K562 (cell line): Measurements from ENCODE around the gene HRAS. TPM values are rescaled to one million over a fixed set of nuclear protein-coding genes. Genes with fewer than 3 reads are reported as not detected.

Experiments used
- AFF1 ChIP-seq, 2 experiments: fragments of 450-650 bp; IDR thresholded peaks; 2 replicates each; pipeline ENCODE4 v1.6.1; 2018; ENCODE audit warnings: mild to moderate bottlenecking in 2 of 2, low read depth in 1 of 2; ENCODE audit not compliant: partially characterized antibody in 2 of 2
- ARNT ChIP-seq, 2 experiments: fragments of 450-650 bp; IDR thresholded peaks; 2 replicates each; pipeline ENCODE4 v1.6.1; 2016; ENCODE audit warnings: mild to moderate bottlenecking in 1 of 2
- CBX8 ChIP-seq: fragments of 200-600 bp; sonication (generic); IDR thresholded peaks from 2 replicates; pipeline ENCODE4 v1.6.1; 2012; ENCODE audit warnings: borderline replicate concordance, mixed run types, low read depth, mild to moderate bottlenecking, moderate library complexity, mixed read lengths, low read length, control low read depth, inconsistent platforms; ENCODE audit not compliant: poor library complexity, severe bottlenecking; ENCODE audit errors: extremely low read depth
- E2F3 ChIP-seq: fragments of 250-450 bp; sonication (Bioruptor Pico); IDR thresholded peaks from 2 replicates; pipeline ENCODE4 v1.4.0; 2020; ENCODE audit warnings: mild to moderate bottlenecking
- FOS ChIP-seq: IDR thresholded peaks from 3 replicates; pipeline ENCODE4 v1.6.1; 2011; ENCODE audit not compliant: insufficient read length; ENCODE audit errors: extremely low read depth
- GATA2 ChIP-seq: sonication (generic); formaldehyde crosslinking; IDR thresholded peaks from 2 replicates; pipeline ENCODE4 v1.4.0; 2020; ENCODE audit warnings: mild to moderate bottlenecking, missing genetic modification reagents
- KAT2B ChIP-seq: IDR thresholded peaks from one replicate; pipeline ENCODE4 v1.6.1; 2012; ENCODE audit warnings: low read depth, mild to moderate bottlenecking, control low read depth, inconsistent platforms, low read length, moderate library complexity
- LEF1 ChIP-seq: fragments of 450-650 bp; IDR thresholded peaks from 2 replicates; pipeline ENCODE4 v1.6.1; 2016; ENCODE audit warnings: mild to moderate bottlenecking
- MAFF ChIP-seq: IDR thresholded peaks from 2 replicates; pipeline ENCODE4 v1.6.1; 2012; ENCODE audit warnings: low read length, improper control_type of control experiment
- PCBP1 ChIP-seq: fragments of 200-400 bp; formaldehyde crosslinking; IDR thresholded peaks from 2 replicates; pipeline ENCODE4 v1.6.1; 2018; ENCODE audit warnings: mild to moderate bottlenecking, low read depth, low read length; ENCODE audit not compliant: poor library complexity, severe bottlenecking
- RERE ChIP-seq: sonication (generic); formaldehyde crosslinking; IDR thresholded peaks from 2 replicates; pipeline ENCODE4 v1.8.0; 2023; ENCODE audit warnings: missing genetic modification reagents, mild to moderate bottlenecking, borderline replicate concordance
- SNRNP70 ChIP-seq: fragments of 200-400 bp; formaldehyde crosslinking; optimal IDR thresholded peaks from 2 replicates; pipeline ENCODE3; 2017; ENCODE audit warnings: low read depth, low read length
- TCF15 ChIP-seq: fragments of 250-450 bp; sonication (Bioruptor Pico); IDR thresholded peaks from 2 replicates; pipeline ENCODE4 v1.8.0; 2022; ENCODE audit warnings: moderate library complexity, mild to moderate bottlenecking, inconsistent platforms
- ZBED1 ChIP-seq: IDR thresholded peaks from 2 replicates; pipeline ENCODE4 v1.6.1; 2014
- ZNF830 ChIP-seq: fragments of 250-450 bp; sonication (Bioruptor Pico); IDR thresholded peaks from 2 replicates; pipeline ENCODE4 v1.5.0; 2021; ENCODE audit warnings: mild to moderate bottlenecking
- polyA plus RNA-seq, 8 experiments: library from polyadenylated mRNA; depleted of rRNA in 4 of 8; stranded (reverse) in 5 of 8; unstranded in 3 of 8; fragments of >200 nt; fragmentation: Nextera tagmentation in 2 of 8; fragmentation: Illumina TruSeq in 1 of 8; extraction: Ambion mirVana in 2 of 8; extraction: Trizol in 1 of 8; gene quantifications; 2 replicates each; pipeline versions ENCODE4 v1.2.1 to v1.2.3, GENCODE V29; 2011 to 2014; ENCODE audit warnings: inconsistent platforms in 1 of 8, missing spikeins in 1 of 8
- total RNA-seq, 7 experiments: library from RNA; depleted of rRNA in 6 of 7; stranded (reverse); fragments of >200 nt in 6 of 7; fragmentation: Illumina TruSeq in 2 of 7; extraction: Trizol in 2 of 7; gene quantifications; 2 replicates each; pipeline versions ENCODE4 v1.2.1 to v1.2.3, GENCODE V29; 2011 to 2021; ENCODE audit warnings: low replicate concordance in 1 of 7
- TF ChIP-seq, protein P1 (sequence below), 2 experiments: fragments of 450-650 bp in 1 of 2; sonication (generic) in 1 of 2; formaldehyde crosslinking in 1 of 2; IDR thresholded peaks in 1 of 2; conservative IDR thresholded peaks in 1 of 2; 2 replicates each; pipeline versions ENCODE4 v1.6.1 to v1.8.1; 2016 to 2023; ENCODE audit warnings: mild to moderate bottlenecking in 2 of 2, moderate library complexity in 2 of 2, inconsistent platforms in 1 of 2, missing genetic modification reagents in 1 of 2

The HRAS gene
- total and polyA plus RNA-seq, 9 of the 15 experiments (the other 6 are each of a cell fraction or from before 2014, with no cell fraction given), result 2.8 to 73.5 (median 29.6) TPM

DNA sequence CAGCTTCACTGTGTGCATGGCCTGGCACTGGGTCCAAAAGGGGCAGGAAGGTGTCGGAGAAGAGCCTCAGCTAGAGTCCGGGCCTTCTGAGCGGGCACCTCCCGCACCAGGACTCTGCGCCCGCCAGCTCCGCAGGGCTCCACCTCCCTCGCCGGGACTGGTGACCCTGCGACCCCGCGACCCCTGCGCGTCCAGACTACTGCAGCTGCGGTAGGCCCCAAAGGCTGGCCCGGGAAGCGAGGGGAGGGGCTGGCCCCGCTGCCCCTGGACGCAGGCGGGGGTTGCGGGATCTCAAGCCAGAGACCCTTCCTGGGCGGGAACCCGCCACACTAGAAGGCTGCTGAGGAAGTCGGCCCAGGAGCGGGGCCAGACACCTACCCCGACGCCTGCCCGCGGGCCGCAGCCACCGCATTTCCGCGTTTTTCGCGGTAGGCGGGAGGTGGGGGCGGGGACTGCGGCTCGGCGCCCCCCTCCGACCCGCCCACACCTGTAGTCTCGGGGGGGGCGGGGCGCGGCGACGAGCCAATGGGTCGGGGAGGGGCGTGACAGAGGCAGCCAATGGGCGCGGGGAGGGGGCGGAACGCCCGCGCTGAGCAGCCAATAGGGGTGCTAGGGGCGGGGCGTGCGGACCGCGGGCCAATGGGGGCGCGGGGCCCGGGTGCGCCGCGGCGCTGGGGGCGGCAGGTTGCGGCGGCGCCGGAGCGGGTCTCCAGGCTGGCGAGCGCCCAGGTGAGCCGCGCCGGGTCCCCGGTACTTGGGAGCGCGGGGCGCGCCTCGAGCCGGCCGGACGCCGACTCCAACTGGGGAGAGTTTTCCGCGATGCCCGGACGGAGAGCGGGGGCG lies 25.1 kb upstream of the HRAS start, which contains the start of the genes LMNTD2 and RASSF7 (continued):
- TF ChIP-seq TCF15, result no peak
- no peak for TF ChIP-seq ZBED1
- no peak for TF ChIP-seq KAT2B
- peak; percentile 11 for TF ChIP-seq PCBP1
- no peak for TF ChIP-seq GATA2 (CRISPR knock-in tag)
- TF ChIP-seq MAFF, result no peak
- no peak for TF ChIP-seq LEF1
- TF ChIP-seq SNRNP70, result no peak
- TF ChIP-seq ARNT (IDR thresholded peaks at IDR 0.05), result no peak
- TF ChIP-seq ZNF830 (CRISPR knock-in tag), result peak; percentile 77; the same call in 1 of the 2 replicates
- no peak for TF ChIP-seq AFF1 (IDR thresholded peaks at IDR 0.05; ENCODE audit: low read depth in 1 of 2, partially characterized antibody in 2 of 2)
- no peak for TF ChIP-seq CBX8
- TF ChIP-seq, protein P1, sequence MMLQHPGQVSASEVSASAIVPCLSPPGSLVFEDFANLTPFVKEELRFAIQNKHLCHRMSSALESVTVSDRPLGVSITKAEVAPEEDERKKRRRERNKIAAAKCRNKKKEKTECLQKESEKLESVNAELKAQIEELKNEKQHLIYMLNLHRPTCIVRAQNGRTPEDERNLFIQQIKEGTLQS (IDR thresholded peaks at IDR 0.05), result no peak
- TF ChIP-seq, protein P1 (CRISPR knock-in tag; conservative IDR thresholded peaks at IDR 0.05), result no peak
- TF ChIP-seq FOS, result peak; percentile 97
- TF ChIP-seq RERE (CRISPR knock-in tag), result no peak
- TF ChIP-seq E2F3 (CRISPR knock-in tag), result peak; percentile 74
